ENCODE data around the gene COL6A1. TPM values are rescaled to one million over a fixed set of nuclear protein-coding genes. Genes with fewer than 3 reads are reported as not detected.
A peak's percentile ranks its signal among the peaks of the same experiment; 100 is the strongest.

The COL6A1 gene
- total and polyA plus RNA-seq, 2 donors, result 678 to 1,050 TPM

- Histone ChIP-seq H3K36me3 (ENCODE audit: insufficient read depth) (no peaks in the 10 kb centered on the region), H3K27ac (ENCODE audit: low read depth) (peak overlapping the region; percentile 57), H3K4me3 (ENCODE audit: low read depth, low read length) (no peak overlapping the region), H3K4me1 (ENCODE audit: insufficient read depth) (no peaks in the 10 kb centered on the region)
- no peak for DNase-seq (ENCODE audit: extremely low spot score)
- 25% methylated on average over 3 of the region's 3 CpGs for WGBS
These were observed 46.4 kb downstream of the COL6A1 start for GRCh38 chr21:46027851-46028493.

GRCh38 chr21:46028573-46029091 lies 47.1 kb downstream of the COL6A1 start:
- DNase-seq (ENCODE audit: extremely low spot score), result no peak
- WGBS, result 31% methylated on average over 1 of the region's 1 CpG
- Histone ChIP-seq H3K27ac (ENCODE audit: low read depth) (peak overlapping the region; percentile 57), H3K4me3 (ENCODE audit: low read depth, low read length) (no peak overlapping the region), H3K36me3 (ENCODE audit: insufficient read depth) (no peaks in the 10 kb centered on the region), H3K4me1 (ENCODE audit: insufficient read depth) (no peaks in the 10 kb centered on the region)

- no peak overlapping the region for H3K4me3 ChIP-seq (ENCODE audit: low read depth, low read length)
- WGBS, result 26% methylated on average over 5 of the region's 5 CpGs
- no peaks in the 10 kb centered on the region for H3K4me1 ChIP-seq (ENCODE audit: insufficient read depth)
- H3K36me3 ChIP-seq (ENCODE audit: insufficient read depth), result no peaks in the 10 kb centered on the region
- no peak for DNase-seq (ENCODE audit: extremely low spot score)
- no peak overlapping the region for H3K27ac ChIP-seq (ENCODE audit: low read depth)
These were observed 47.8 kb downstream of the COL6A1 start for GRCh38 chr21:46029186-46029924.

- Histone ChIP-seq H3K27ac (ENCODE audit: low read depth) (no peak overlapping the region), H3K36me3 (ENCODE audit: insufficient read depth) (no peaks in the 10 kb centered on the region), H3K4me3 (ENCODE audit: low read depth, low read length) (no peak overlapping the region), H3K4me1 (ENCODE audit: insufficient read depth) (no peaks in the 10 kb centered on the region)
- no peak for DNase-seq (ENCODE audit: extremely low spot score)
- 91% methylated on average over 12 of the region's 12 CpGs for WGBS
These were observed 49.9 kb downstream of the COL6A1 start for GRCh38 chr21:46031484-46031883.

DNA sequence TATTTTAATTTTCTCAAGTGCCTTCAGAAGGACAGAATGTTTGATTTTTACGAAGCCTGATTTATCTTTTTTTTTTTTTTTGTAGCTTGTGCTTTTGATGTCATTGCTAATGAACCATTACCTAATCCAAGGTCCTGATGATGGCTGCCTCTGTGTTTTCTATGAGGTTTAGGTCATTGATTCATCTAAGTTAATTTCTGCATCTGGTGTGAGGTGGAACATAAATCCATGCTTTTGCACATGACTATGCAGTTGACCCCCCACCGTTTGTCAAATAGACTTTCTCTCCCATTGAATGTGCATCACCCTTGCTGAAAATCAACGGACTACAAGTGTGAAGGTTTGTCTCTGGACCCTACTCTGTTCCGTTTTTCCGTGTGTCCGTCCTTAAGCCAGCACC lies 50.5 kb downstream of the COL6A1 start:
- 93% methylated on average over 6 of the region's 6 CpGs for WGBS
- Histone ChIP-seq H3K27ac (ENCODE audit: low read depth) (no peak overlapping the region), H3K4me3 (ENCODE audit: low read depth, low read length) (no peak overlapping the region), H3K36me3 (ENCODE audit: insufficient read depth) (no peaks in the 10 kb centered on the region), H3K4me1 (ENCODE audit: insufficient read depth) (no peaks in the 10 kb centered on the region)
- DNase-seq (ENCODE audit: extremely low spot score), result no peak

DNA sequence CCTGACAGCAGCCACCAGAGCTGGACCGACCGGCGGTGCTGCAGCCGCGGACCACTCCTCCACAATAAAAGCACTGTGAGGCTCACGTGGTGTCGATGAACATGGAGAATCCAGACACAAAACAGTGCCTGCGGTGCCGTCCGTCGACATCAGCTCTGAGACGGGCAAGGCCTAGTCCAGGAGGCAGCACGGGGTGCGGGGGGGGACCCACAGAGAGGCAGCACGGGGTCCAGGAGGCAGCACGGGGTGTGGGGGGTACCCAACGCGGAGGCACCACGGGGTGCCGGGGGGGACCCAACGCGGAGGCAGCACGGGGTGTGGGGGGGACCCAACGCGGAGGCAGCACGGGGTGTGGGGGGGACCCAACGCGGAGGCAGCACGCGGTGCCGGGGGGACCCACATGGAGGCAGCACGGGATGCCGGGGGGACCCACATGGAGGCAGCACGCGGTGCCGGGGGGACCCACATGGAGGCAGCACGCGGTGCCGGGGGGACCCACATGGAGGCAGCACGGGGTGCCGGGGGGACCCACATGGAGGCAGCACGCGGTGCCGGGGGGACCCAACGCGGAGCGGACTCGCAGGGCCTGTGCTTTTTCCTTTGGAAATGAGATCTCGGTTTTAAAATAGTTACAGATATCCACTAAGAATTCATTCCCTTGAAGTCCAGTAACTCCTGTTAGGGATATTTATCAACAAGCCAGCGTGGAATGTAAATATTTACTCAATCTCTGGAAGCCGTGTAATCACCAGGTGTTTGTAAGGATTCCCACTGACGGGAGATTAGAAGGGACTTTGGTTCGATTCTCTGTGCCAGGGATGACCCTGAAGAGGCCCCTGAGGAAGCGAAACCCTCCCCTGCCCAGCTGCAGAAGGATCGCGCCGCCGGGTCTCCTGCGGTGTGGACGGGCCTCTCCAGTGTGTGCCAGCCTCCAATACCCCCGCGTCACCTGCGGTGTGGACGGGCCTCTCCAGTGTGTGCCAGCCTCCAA lies 52.1 kb downstream of the COL6A1 start:
- no peaks in the 10 kb centered on the region for H3K4me1 ChIP-seq (ENCODE audit: insufficient read depth)
- no peak overlapping the region for H3K4me3 ChIP-seq (ENCODE audit: low read depth, low read length)
- H3K27ac ChIP-seq (ENCODE audit: low read depth), result no peak overlapping the region
- WGBS, result 63% methylated on average over 64 of the region's 64 CpGs
- no peak for DNase-seq (ENCODE audit: extremely low spot score)
- no peaks in the 10 kb centered on the region for H3K36me3 ChIP-seq (ENCODE audit: insufficient read depth)

GRCh38 chr21:46035809-46036695 lies 54.5 kb downstream of the COL6A1 start:
- Histone ChIP-seq H3K36me3 (ENCODE audit: insufficient read depth) (no peaks in the 10 kb centered on the region), H3K4me3 (ENCODE audit: low read depth, low read length) (no peak overlapping the region), H3K4me1 (ENCODE audit: insufficient read depth) (no peaks in the 10 kb centered on the region), H3K27ac (ENCODE audit: low read depth) (peak overlapping the region; percentile 51)
- 66% methylated on average over 45 of the region's 45 CpGs for WGBS
- no peak for DNase-seq (ENCODE audit: extremely low spot score)

DNA sequence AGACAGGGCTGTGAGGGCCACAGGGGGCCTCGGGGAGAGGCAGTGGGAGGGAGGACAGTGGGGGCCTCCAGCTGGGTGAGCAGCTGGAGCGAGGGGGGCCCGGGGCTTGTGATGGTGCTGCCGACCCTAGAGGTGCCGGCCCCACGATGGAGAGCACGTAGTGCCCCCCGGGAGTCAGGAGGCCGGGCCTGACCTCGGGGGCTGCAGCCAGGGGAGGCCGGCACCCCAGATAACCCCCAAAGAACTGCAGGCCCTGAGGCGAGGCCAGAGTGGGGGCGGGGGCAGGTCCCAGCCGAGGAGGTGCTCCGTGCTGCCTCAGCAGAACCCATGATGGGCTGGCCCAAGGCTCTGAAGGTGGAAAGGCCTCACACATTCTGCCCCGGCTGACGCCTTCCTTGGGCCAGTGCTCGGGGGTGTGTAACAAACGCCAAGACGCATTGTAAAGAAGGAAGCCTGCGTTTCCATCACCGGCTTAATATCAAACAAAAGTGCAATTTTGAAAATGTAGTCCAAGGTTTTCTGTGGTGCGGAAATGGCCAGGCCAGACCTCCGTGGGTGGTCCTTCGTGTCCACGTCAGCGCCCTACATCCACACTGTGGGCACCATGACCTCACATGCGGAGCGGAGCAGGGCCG lies 55.2 kb downstream of the COL6A1 start:
- no peak for DNase-seq (ENCODE audit: extremely low spot score)
- no peaks in the 10 kb centered on the region for H3K36me3 ChIP-seq (ENCODE audit: insufficient read depth)
- no peak overlapping the region for H3K27ac ChIP-seq (ENCODE audit: low read depth)
- no peak overlapping the region for H3K4me3 ChIP-seq (ENCODE audit: low read depth, low read length)
- H3K4me1 ChIP-seq (ENCODE audit: insufficient read depth), result no peaks in the 10 kb centered on the region
- WGBS, result 84% methylated on average over 30 of the region's 30 CpGs

GRCh38 chr21:46037331-46038325 lies 56.1 kb downstream of the COL6A1 start:
- 95% methylated on average over 52 of the region's 52 CpGs for WGBS
- DNase-seq (ENCODE audit: extremely low spot score), result no peak
- Histone ChIP-seq H3K4me1 (ENCODE audit: insufficient read depth) (no peaks in the 10 kb centered on the region), H3K4me3 (ENCODE audit: low read depth, low read length) (no peak overlapping the region), H3K27ac (ENCODE audit: low read depth) (no peak overlapping the region), H3K36me3 (ENCODE audit: insufficient read depth) (no peaks in the 10 kb centered on the region)

GRCh38 chr21:46038341-46038829 lies 56.8 kb downstream of the COL6A1 start:
- DNase-seq (ENCODE audit: extremely low spot score), result no peak
- Histone ChIP-seq H3K4me3 (ENCODE audit: low read depth, low read length) (no peak overlapping the region), H3K36me3 (ENCODE audit: insufficient read depth) (no peaks in the 10 kb centered on the region), H3K27ac (ENCODE audit: low read depth) (no peak overlapping the region), H3K4me1 (ENCODE audit: insufficient read depth) (no peaks in the 10 kb centered on the region)
- WGBS, result 94% methylated on average over 24 of the region's 24 CpGs

GRCh38 chr21:46038871-46039397 lies 57.4 kb downstream of the COL6A1 start:
- H3K4me3 ChIP-seq (ENCODE audit: low read depth, low read length), result no peak overlapping the region
- 79% methylated on average over 23 of the region's 23 CpGs for WGBS
- H3K27ac ChIP-seq (ENCODE audit: low read depth), result no peak overlapping the region
- DNase-seq (ENCODE audit: extremely low spot score), result no peak
- H3K36me3 ChIP-seq (ENCODE audit: insufficient read depth), result no peaks in the 10 kb centered on the region
- H3K4me1 ChIP-seq (ENCODE audit: insufficient read depth), result no peaks in the 10 kb centered on the region

Measured in urinary bladder (tissue), 4 donors.